Measurements from ENCODE around the gene ZDHHC21. TPM values are rescaled to one million over a fixed set of nuclear protein-coding genes. Genes with fewer than 3 reads are reported as not detected.

The ZDHHC21 gene
- total RNA-seq, 2 donors from 2014 or later: 11.4 to 18.7 TPM

DNA sequence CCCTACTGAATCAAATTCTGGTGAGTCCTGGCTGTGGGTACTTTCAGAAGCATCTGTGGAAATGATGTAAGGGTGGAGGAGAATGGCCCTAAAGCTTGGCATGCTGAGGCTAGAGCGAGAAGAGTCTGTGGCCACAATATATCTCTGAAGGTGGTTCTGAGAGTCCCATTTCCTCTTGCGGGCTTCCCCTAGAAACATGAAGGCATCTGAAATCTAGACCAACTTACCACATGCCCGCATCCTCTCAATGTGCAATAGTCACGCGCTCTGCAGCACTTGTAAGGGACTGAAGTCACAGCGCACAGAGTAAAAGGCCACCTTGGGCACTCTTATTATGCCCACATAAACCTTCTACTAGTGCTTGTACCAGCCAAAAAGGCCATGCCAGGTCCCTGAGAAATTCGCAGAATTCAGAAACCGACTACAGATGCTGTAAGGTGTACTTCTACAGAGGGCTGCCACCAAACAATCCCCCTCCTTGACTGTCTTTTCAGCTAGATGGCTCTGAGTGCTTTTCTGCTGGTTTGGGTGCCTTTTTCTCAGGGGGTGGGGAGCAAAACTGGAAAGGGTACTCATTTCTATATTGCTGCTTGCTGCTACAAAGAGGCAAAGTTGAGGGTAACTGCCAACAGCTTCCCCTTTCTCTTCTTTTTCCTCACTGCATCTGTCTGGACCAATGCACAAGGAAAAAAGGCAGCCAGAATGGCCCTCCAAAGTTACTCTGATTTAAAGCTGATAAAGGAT lies 107.3 kb downstream of the ZDHHC21 start:
- TF ChIP-seq, protein P1, sequence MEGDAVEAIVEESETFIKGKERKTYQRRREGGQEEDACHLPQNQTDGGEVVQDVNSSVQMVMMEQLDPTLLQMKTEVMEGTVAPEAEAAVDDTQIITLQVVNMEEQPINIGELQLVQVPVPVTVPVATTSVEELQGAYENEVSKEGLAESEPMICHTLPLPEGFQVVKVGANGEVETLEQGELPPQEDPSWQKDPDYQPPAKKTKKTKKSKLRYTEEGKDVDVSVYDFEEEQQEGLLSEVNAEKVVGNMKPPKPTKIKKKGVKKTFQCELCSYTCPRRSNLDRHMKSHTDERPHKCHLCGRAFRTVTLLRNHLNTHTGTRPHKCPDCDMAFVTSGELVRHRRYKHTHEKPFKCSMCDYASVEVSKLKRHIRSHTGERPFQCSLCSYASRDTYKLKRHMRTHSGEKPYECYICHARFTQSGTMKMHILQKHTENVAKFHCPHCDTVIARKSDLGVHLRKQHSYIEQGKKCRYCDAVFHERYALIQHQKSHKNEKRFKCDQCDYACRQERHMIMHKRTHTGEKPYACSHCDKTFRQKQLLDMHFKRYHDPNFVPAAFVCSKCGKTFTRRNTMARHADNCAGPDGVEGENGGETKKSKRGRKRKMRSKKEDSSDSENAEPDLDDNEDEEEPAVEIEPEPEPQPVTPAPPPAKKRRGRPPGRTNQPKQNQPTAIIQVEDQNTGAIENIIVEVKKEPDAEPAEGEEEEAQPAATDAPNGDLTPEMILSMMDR (IDR thresholded peaks at IDR 0.05): no peak
- ATAC-seq (ENCODE audit: insufficient number of reproducible peaks, low FRiP score, low read depth): no peak

DNA sequence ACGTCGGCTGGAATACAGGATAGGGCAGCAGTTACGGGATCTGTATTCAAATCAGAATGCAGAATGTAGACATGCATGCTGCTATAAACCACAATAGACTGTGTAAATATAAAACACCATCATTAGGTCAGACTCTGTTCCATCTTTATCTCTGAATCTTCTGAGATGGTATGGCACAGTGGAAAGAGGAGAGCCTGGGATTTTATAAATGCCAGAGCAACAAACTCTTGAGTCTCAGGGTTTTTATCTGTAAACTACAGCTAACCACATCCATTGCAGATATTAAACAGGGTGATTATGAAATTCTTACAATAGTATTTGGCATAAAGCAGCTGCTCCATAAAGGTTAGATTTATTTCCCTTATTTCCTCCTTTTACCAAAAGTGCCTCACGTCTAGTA lies 108.7 kb downstream of the ZDHHC21 start:
- DNase-seq (ENCODE audit: low spot score): no peak
- Histone ChIP-seq H3K27me3 (replicated peaks; ENCODE audit: insufficient read depth) (no peaks in the 10 kb centered on the region), H3K27ac (no peak overlapping the region), H3K4me1 (ENCODE audit: control insufficient read depth in 1 of 2, low read depth in 2 of 2) (no peaks in the 10 kb centered on the region), H3K36me3 (no peaks in the 10 kb centered on the region), H3K4me3 (no peak overlapping the region), H3K9me3 (no peaks in the 10 kb centered on the region)
- TF ChIP-seq, protein P1 (IDR thresholded peaks at IDR 0.05): no peak
- no peak for ATAC-seq (ENCODE audit: insufficient number of reproducible peaks, low FRiP score, low read depth)

More for the DNA sequence above, 107.3 kb downstream of the ZDHHC21 start:
- Histone ChIP-seq H3K27ac (no peak overlapping the region), H3K36me3 (no peaks in the 10 kb centered on the region), H3K27me3 (replicated peaks; ENCODE audit: insufficient read depth) (no peaks in the 10 kb centered on the region), H3K4me3 (no peak overlapping the region), H3K9me3 (no peaks in the 10 kb centered on the region), H3K4me1 (ENCODE audit: control insufficient read depth in 1 of 2, low read depth in 2 of 2) (no peaks in the 10 kb centered on the region)
- no peak for DNase-seq (ENCODE audit: low spot score)

DNA sequence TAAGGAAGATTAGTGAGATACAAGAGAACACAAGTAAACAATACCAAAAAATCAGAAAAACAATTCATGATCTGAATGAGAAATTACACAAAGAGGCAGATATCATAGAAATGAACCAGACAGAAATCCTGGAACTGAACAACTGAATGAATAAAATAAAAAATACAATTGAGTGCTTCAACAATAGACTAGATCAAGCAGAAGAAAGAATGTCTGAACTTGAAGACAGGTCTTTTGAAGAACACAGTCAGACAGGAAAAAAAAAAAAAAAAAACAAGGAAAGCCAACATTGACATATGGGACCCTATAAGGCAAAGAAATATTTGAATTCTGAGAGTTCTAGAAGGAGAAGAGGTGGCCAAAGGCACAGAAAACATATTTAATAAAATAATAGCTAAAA lies 115.2 kb downstream of the ZDHHC21 start:
- Histone ChIP-seq H3K27ac (no peak overlapping the region), H3K4me3 (no peak overlapping the region), H3K4me1 (ENCODE audit: control insufficient read depth in 1 of 2, low read depth in 2 of 2) (no peaks in the 10 kb centered on the region), H3K36me3 (no peaks in the 10 kb centered on the region), H3K27me3 (replicated peaks; ENCODE audit: insufficient read depth) (no peaks in the 10 kb centered on the region), H3K9me3 (peaks cover 9% of the 10 kb centered on the region)
- ATAC-seq (ENCODE audit: insufficient number of reproducible peaks, low FRiP score, low read depth): no peak
- TF ChIP-seq, protein P1 (IDR thresholded peaks at IDR 0.05): no peak
- no peak for DNase-seq (ENCODE audit: low spot score)

- peaks cover 9% of the 10 kb centered on the region for H3K9me3 ChIP-seq
- H3K4me3 ChIP-seq: no peak overlapping the region
- H3K4me1 ChIP-seq (ENCODE audit: control insufficient read depth in 1 of 2, low read depth in 2 of 2): no peaks in the 10 kb centered on the region
- no peak overlapping the region for H3K27ac ChIP-seq
- no peak for ATAC-seq (ENCODE audit: insufficient number of reproducible peaks, low FRiP score, low read depth)
- TF ChIP-seq, protein P1 (IDR thresholded peaks at IDR 0.05): no peak
- DNase-seq (ENCODE audit: low spot score): no peak
- peaks cover 3% of the 10 kb centered on the region for H3K36me3 ChIP-seq
- H3K27me3 ChIP-seq (replicated peaks; ENCODE audit: insufficient read depth): no peaks in the 10 kb centered on the region
Observed at GRCh38 chr9:14574173-14574572, 119.1 kb downstream of the ZDHHC21 start.

- Histone ChIP-seq H3K36me3 (peaks cover 3% of the 10 kb centered on the region), H3K4me1 (ENCODE audit: control insufficient read depth in 1 of 2, low read depth in 2 of 2) (no peaks in the 10 kb centered on the region), H3K4me3 (no peak overlapping the region), H3K27ac (no peak overlapping the region), H3K9me3 (peaks cover 3% of the 10 kb centered on the region), H3K27me3 (replicated peaks; ENCODE audit: insufficient read depth) (no peaks in the 10 kb centered on the region)
- DNase-seq (ENCODE audit: low spot score): no peak
- TF ChIP-seq, protein P1 (IDR thresholded peaks at IDR 0.05): no peak
- ATAC-seq (ENCODE audit: insufficient number of reproducible peaks, low FRiP score, low read depth): no peak
Observed at GRCh38 chr9:14573319-14573718, 119.9 kb downstream of the ZDHHC21 start.

All from thoracic aorta (tissue), 2 donors.